ENCODE results near the gene STUM. TPM values are rescaled to one million over a fixed set of nuclear protein-coding genes. Genes with fewer than 3 reads are reported as not detected.

Gene STUM
- total RNA-seq, 1 experiment from 2014 or later = 0.11 TPM

DNA sequence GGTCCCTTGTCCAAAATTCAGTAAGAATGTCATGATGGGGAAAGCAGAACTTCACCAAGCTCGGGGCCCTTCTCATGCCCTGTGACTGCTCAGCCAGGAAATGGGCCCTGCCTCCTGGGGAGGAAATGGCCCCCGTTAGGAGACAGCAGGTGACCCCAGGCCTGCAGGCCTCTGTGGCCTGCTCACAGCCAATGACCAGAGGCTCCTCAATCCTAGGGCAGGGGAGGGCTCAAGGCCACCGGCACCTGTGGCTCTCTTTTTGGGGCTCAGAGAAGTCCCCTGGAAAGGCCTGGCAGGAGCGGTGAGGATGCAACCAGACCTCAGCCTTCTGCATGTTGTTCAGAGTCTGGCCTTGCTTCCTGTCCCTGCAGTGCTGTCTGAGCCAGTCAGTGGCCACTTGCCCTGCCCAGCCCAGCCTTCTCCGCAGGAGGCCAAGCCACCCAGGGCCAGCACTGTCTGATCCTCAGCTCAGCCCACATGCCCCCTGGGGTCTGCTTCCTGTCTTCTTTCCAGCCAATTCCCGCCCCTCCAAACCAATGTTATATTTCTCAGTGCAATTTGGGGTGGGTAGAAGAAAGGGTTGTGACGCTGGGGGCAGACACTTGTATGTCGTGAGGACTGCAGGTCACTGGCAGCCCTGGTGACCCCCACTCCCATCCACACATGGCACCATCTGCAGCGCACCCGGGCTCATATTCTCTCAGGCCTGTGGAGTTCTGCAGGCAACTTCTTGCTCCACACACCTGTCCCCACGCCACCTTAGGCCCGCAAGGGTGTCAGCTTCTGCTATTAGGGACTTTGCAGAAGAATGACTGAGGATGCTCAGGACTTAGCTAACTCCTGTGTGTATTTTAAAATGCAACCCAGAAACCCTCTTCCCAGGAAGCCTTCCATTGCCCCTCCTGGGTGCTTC lies 106.9 kb downstream of the STUM start:
- Histone ChIP-seq H2AK5ac (ENCODE audit: insufficient read length, low read length) (no peak overlapping the region), H3T11ph (ENCODE audit: low read length) (no peak overlapping the region), H3K27ac (ENCODE audit: insufficient read length, low read depth, low read length) (no peak overlapping the region), H3K9me3 (ENCODE audit: control insufficient read depth, low read depth, low read length) (no peaks in the 10 kb centered on the region), H2BK5ac (ENCODE audit: insufficient read length, low read length) (no peak overlapping the region), H3K14ac (ENCODE audit: insufficient read depth, low read length) (peak overlapping the region; percentile 77; the same call in 1 of the 2 replicates), H2AFZ (ENCODE audit: low read length) (no peak overlapping the region), H3K4me1 (ENCODE audit: insufficient read depth, low read length) (peaks cover 16% of the 10 kb centered on the region; the same call in 1 of the 2 replicates), H3K27me3 (ENCODE audit: insufficient read depth, low read length) (no peaks in the 10 kb centered on the region), H4K8ac (replicated peaks; ENCODE audit: insufficient read length, low read depth, low read length) (no peak overlapping the region), H3K79me1 (ENCODE audit: insufficient read depth, low read depth, low read length, poor library complexity, severe bottlenecking) (no peaks in the 10 kb centered on the region), H3K23ac (ENCODE audit: insufficient read length, low read depth, low read length) (no peak overlapping the region), H2BK15ac (ENCODE audit: low read depth, low read length) (no peak overlapping the region), H3K18ac (ENCODE audit: insufficient read length, low read depth, low read length) (no peak overlapping the region), H2BK120ac (ENCODE audit: low read depth, low read length, poor library complexity, severe bottlenecking) (no peak overlapping the region), H3K4ac (ENCODE audit: low read depth, low read length) (no peak overlapping the region), H3K9ac (ENCODE audit: extremely low read depth, insufficient read length, low read length) (no peak overlapping the region), H4K91ac (ENCODE audit: insufficient read length, low read depth, low read length) (peak overlapping the region; percentile 7), H3K79me2 (ENCODE audit: insufficient read depth, low read length) (no peaks in the 10 kb centered on the region), H3K23me2 (ENCODE audit: insufficient read length, low read depth, low read length, poor library complexity, severe bottlenecking) (no peaks in the 10 kb centered on the region), H2BK12ac (ENCODE audit: insufficient read length, low read depth, low read length) (no peak overlapping the region), H3K56ac (ENCODE audit: insufficient read length, low read depth, low read length) (no peak overlapping the region), H4K20me1 (ENCODE audit: control insufficient read depth, insufficient read depth, insufficient read length) (no peaks in the 10 kb centered on the region), H4K5ac (ENCODE audit: insufficient read length, low read depth, low read length) (no peak overlapping the region), H2BK20ac (ENCODE audit: low read depth, low read length, poor library complexity, severe bottlenecking) (no peak overlapping the region), H3K4me2 (ENCODE audit: insufficient read depth, insufficient read length, low read length) (no peak overlapping the region)
- Mint-ChIP-seq H3K4me3 (peak overlapping the region in 1 of 2 experiments; percentile 32; a peak in 1 of 5 replicates), H3K27me3 (ENCODE audit: low read depth) (peaks cover 2% of the 10 kb centered on the region; the same call in 1 of the 2 replicates), H3K36me3 (ENCODE audit: insufficient read depth in 1 of 3, low read depth in 3 of 3) (no peaks in the 10 kb centered on the region), H3K27ac (no peak overlapping the region; a peak in 2 of 7 replicates), H3K9me3 (no peaks in the 10 kb centered on the region), H3K4me1 (peaks cover 60 to 66% of the 10 kb centered on the region in 2 experiments)
- TF ChIP-seq, protein P1, sequence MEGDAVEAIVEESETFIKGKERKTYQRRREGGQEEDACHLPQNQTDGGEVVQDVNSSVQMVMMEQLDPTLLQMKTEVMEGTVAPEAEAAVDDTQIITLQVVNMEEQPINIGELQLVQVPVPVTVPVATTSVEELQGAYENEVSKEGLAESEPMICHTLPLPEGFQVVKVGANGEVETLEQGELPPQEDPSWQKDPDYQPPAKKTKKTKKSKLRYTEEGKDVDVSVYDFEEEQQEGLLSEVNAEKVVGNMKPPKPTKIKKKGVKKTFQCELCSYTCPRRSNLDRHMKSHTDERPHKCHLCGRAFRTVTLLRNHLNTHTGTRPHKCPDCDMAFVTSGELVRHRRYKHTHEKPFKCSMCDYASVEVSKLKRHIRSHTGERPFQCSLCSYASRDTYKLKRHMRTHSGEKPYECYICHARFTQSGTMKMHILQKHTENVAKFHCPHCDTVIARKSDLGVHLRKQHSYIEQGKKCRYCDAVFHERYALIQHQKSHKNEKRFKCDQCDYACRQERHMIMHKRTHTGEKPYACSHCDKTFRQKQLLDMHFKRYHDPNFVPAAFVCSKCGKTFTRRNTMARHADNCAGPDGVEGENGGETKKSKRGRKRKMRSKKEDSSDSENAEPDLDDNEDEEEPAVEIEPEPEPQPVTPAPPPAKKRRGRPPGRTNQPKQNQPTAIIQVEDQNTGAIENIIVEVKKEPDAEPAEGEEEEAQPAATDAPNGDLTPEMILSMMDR (conservative IDR thresholded peaks at IDR 0.05) = no peak
- WGBS (ENCODE audit: extremely low coverage, insufficient read length, low lambda C conversion rate) = no CpG with 5 or more reads among the region's 12 CpGs
- DNase-seq = peak; percentile 63

All from H9 (cell line).